NCI-H2227 treated with DMSO at 0.1 percent for 48 hours (cell line): Measurements from ENCODE around the gene IL21R.

Source experiments
- DNase-seq: peaks from one replicate; lab custom pipeline; 2025; lab: John Stamatoyannopoulos, UW

Gene IL21R

GRCh38 chr16:27462846-27463682, 61.1 kb downstream of the IL21R start:
- no peak for DNase-seq

GRCh38 chr16:27463741-27464591, 62.0 kb downstream of the IL21R start:
- DNase-seq: no peak

GRCh38 chr16:27464626-27465482, 62.9 kb downstream of the IL21R start:
- no peak for DNase-seq

- no peak for DNase-seq
These were observed 63.5 kb downstream of the IL21R start for GRCh38 chr16:27465483-27465879.

GRCh38 chr16:27468941-27469531, 67.1 kb downstream of the IL21R start:
- DNase-seq: no peak

GRCh38 chr16:27470567-27471431, 68.8 kb downstream of the IL21R start:
- DNase-seq: no peak

GRCh38 chr16:27471661-27472060, 69.7 kb downstream of the IL21R start:
- no peak for DNase-seq

- no peak for DNase-seq
These were observed 70.4 kb downstream of the IL21R start for GRCh38 chr16:27472091-27473020.

- no peak for DNase-seq
These were observed 71.3 kb downstream of the IL21R start for GRCh38 chr16:27473101-27473900.

GRCh38 chr16:27474041-27474440, 72.1 kb downstream of the IL21R start:
- DNase-seq: no peak

- no peak for DNase-seq
These were observed 72.9 kb downstream of the IL21R start for GRCh38 chr16:27474921-27475320.

GRCh38 chr16:27475561-27475960, 73.6 kb downstream of the IL21R start:
- DNase-seq: no peak

GRCh38 chr16:27476240-27476639, 74.3 kb downstream of the IL21R start:
- no peak for DNase-seq

- no peak for DNase-seq
These were observed 78.8 kb downstream of the IL21R start for GRCh38 chr16:27480761-27481160.

GRCh38 chr16:27481282-27481934, 79.4 kb downstream of the IL21R start:
- no peak for DNase-seq

GRCh38 chr16:27482397-27483087, 80.6 kb downstream of the IL21R start:
- no peak for DNase-seq

GRCh38 chr16:27483088-27483437, 81.1 kb downstream of the IL21R start:
- no peak for DNase-seq

GRCh38 chr16:27483624-27484023, 81.7 kb downstream of the IL21R start:
- no peak for DNase-seq
